ENCODE measurements around the gene LSS.
"Not testable (repeated sequence)": the region's sequence is repeated elsewhere in the genome, so short reads cannot be mapped to it uniquely, and the experiment has no call there.

The LSS gene

GRCh38 chr21:46147429-46147828, 81.1 kb downstream of the LSS start:
- ATAC-seq (replicated peaks); H3K27me3 Mint-ChIP-seq; H3K36me3 Mint-ChIP-seq (ENCODE audit: insufficient read depth); H3K4me3 Mint-ChIP-seq; H3K9me3 Mint-ChIP-seq; H3K4me1 Mint-ChIP-seq (ENCODE audit: low read depth in 2 of 2); H3K27ac Mint-ChIP-seq: not testable (repeated sequence)
- DNase-seq: peak in 2 of 3 experiments; percentile 15 to 38

- no peak for ATAC-seq (replicated peaks)
- Mint-ChIP-seq H3K9me3 (no peaks in the 10 kb centered on the region), H3K36me3 (ENCODE audit: insufficient read depth) (no peaks in the 10 kb centered on the region), H3K4me1 (ENCODE audit: low read depth in 2 of 2) (peaks cover 6 to 8% of the 10 kb centered on the region in 2 donors), H3K27ac (no peak overlapping the region), H3K4me3 (no peak overlapping the region), H3K27me3 (no peaks in the 10 kb centered on the region)
- no peak for DNase-seq
Measured at GRCh38 chr21:46146856-46147255, 81.7 kb downstream of the LSS start.

- Mint-ChIP-seq H3K27ac (no peak overlapping the region), H3K4me3 (no peak overlapping the region), H3K27me3 (peaks cover 0 to under 1% of the 10 kb centered on the region in 2 donors), H3K9me3 (no peaks in the 10 kb centered on the region), H3K4me1 (ENCODE audit: low read depth in 2 of 2) (peaks cover 7 to 8% of the 10 kb centered on the region in 2 donors), H3K36me3 (ENCODE audit: insufficient read depth) (no peaks in the 10 kb centered on the region)
- ATAC-seq (replicated peaks) (no peak), DNase-seq (no peak)
Measured at GRCh38 chr21:46145840-46146691, 82.5 kb downstream of the LSS start.

GRCh38 chr21:46145159-46145839, 83.3 kb downstream of the LSS start:
- no peak overlapping the region for H3K4me3 Mint-ChIP-seq
- no peak for DNase-seq
- no peak for ATAC-seq (replicated peaks)
- peak overlapping the region; percentile 87 to 95 for H3K27ac Mint-ChIP-seq
- H3K4me1 Mint-ChIP-seq (ENCODE audit: low read depth in 2 of 2): peaks cover 7 to 8% of the 10 kb centered on the region in 2 donors
- peaks cover 3 to 8% of the 10 kb centered on the region in 2 donors for H3K27me3 Mint-ChIP-seq
- H3K9me3 Mint-ChIP-seq: no peaks in the 10 kb centered on the region
- no peaks in the 10 kb centered on the region for H3K36me3 Mint-ChIP-seq (ENCODE audit: insufficient read depth)

GRCh38 chr21:46144464-46145070, 84.0 kb downstream of the LSS start:
- ATAC-seq (replicated peaks) (no peak), DNase-seq (no peak)
- H3K9me3 Mint-ChIP-seq: no peaks in the 10 kb centered on the region
- H3K36me3 Mint-ChIP-seq (ENCODE audit: insufficient read depth): no peaks in the 10 kb centered on the region
- H3K27me3 Mint-ChIP-seq: peaks cover 8 to 15% of the 10 kb centered on the region in 2 donors
- H3K4me3 Mint-ChIP-seq: peak overlapping the region; percentile 85
- H3K4me1 Mint-ChIP-seq (ENCODE audit: low read depth in 2 of 2): peaks cover 7 to 8% of the 10 kb centered on the region in 2 donors
- peak overlapping the region; percentile 87 to 95 for H3K27ac Mint-ChIP-seq

- no peak for DNase-seq
- H3K4me3 Mint-ChIP-seq: no peak overlapping the region
- H3K27ac Mint-ChIP-seq: peak overlapping the region in 1 of 2 donors; percentile 87
Measured at GRCh38 chr21:46142582-46143473, 85.7 kb downstream of the LSS start.

GRCh38 chr21:46141767-46142581, 86.6 kb downstream of the LSS start:
- DNase-seq: no peak
- H3K36me3 Mint-ChIP-seq (ENCODE audit: insufficient read depth): no peaks in the 10 kb centered on the region
- peaks cover 7 to 8% of the 10 kb centered on the region in 2 donors for H3K4me1 Mint-ChIP-seq (ENCODE audit: low read depth in 2 of 2)
- no peak overlapping the region for H3K27ac Mint-ChIP-seq
- H3K4me3 Mint-ChIP-seq: no peak overlapping the region
- ATAC-seq (replicated peaks): no peak
- peaks cover 8 to 35% of the 10 kb centered on the region in 2 donors for H3K27me3 Mint-ChIP-seq
- H3K9me3 Mint-ChIP-seq: no peaks in the 10 kb centered on the region

More at GRCh38 chr21:46142582-46143473, 85.7 kb downstream of the LSS start:
- Mint-ChIP-seq H3K9me3 (no peaks in the 10 kb centered on the region), H3K4me1 (ENCODE audit: low read depth in 2 of 2) (peaks cover 7 to 8% of the 10 kb centered on the region in 2 donors), H3K27me3 (peaks cover 8 to 26% of the 10 kb centered on the region in 2 donors), H3K36me3 (ENCODE audit: insufficient read depth) (no peaks in the 10 kb centered on the region)
- no peak for ATAC-seq (replicated peaks)

- not testable (repeated sequence) for H3K36me3 Mint-ChIP-seq (ENCODE audit: insufficient read depth); H3K4me3 Mint-ChIP-seq; DNase-seq; H3K4me1 Mint-ChIP-seq (ENCODE audit: low read depth in 2 of 2); ATAC-seq (replicated peaks); H3K9me3 Mint-ChIP-seq
- H3K27me3 Mint-ChIP-seq: peaks cover 13 to 44% of the 10 kb centered on the region in 2 donors
- H3K27ac Mint-ChIP-seq: peak overlapping the region in 1 of 2 donors; percentile 81
Measured at GRCh38 chr21:46140352-46141003, 88.1 kb downstream of the LSS start.

- Mint-ChIP-seq H3K9me3 (no peaks in the 10 kb centered on the region), H3K36me3 (ENCODE audit: insufficient read depth) (peaks cover 2% of the 10 kb centered on the region), H3K4me3 (no peak overlapping the region), H3K27ac (no peak overlapping the region), H3K27me3 (peaks cover 13 to 44% of the 10 kb centered on the region in 2 donors), H3K4me1 (ENCODE audit: low read depth in 2 of 2) (peaks cover 5 to 8% of the 10 kb centered on the region in 2 donors)
- DNase-seq (no peak), ATAC-seq (replicated peaks) (no peak)
Measured at GRCh38 chr21:46139686-46140085, 88.9 kb downstream of the LSS start.

GRCh38 chr21:46138383-46138970, 90.1 kb downstream of the LSS start:
- H3K36me3 Mint-ChIP-seq (ENCODE audit: insufficient read depth): peaks cover 4% of the 10 kb centered on the region
- H3K27ac Mint-ChIP-seq: no peak overlapping the region
- H3K4me3 Mint-ChIP-seq: no peak overlapping the region
- peaks cover 13 to 44% of the 10 kb centered on the region in 2 donors for H3K27me3 Mint-ChIP-seq
- no peaks in the 10 kb centered on the region for H3K9me3 Mint-ChIP-seq
- DNase-seq (no peak), ATAC-seq (replicated peaks) (no peak)
- peaks cover under 1 to 1% of the 10 kb centered on the region in 2 donors for H3K4me1 Mint-ChIP-seq (ENCODE audit: low read depth in 2 of 2)
